Neural progenitor cell (in vitro differentiated cells): ENCODE results near the gene SLC44A5. TPM values are rescaled to one million over a fixed set of nuclear protein-coding genes. Genes with fewer than 3 reads are reported as not detected.
"Not testable (repeated sequence)": the region's sequence is repeated elsewhere in the genome, so short reads cannot be mapped to it uniquely, and the experiment has no call there.

Experiments
- DNase-seq: peaks from one replicate; pipeline ENCODE4 v3.0.0-alpha.2; 2016; ENCODE audit warnings: low spot score
- H2AFZ ChIP-seq: fragments of 200-600 bp; sonication (generic); replicated peaks from 2 replicates; pipeline ENCODE4 v1.6.1; 2016; ENCODE audit warnings: antibody characterized with exemption
- H3F3A ChIP-seq: fragments of 200-600 bp; sonication (generic); 2 replicates; pipeline ENCODE4 v1.6.1; 2016; ENCODE audit warnings: antibody characterized with exemption, low read depth
- H3K27ac ChIP-seq: fragments of 200-600 bp; sonication (generic); 2 replicates; pipeline ENCODE4 v1.5.1; 2016; ENCODE audit warnings: mild to moderate bottlenecking
- H3K27me3 ChIP-seq: fragments of 200-600 bp; sonication (generic); 2 replicates; pipeline ENCODE4 v1.6.1; 2016; ENCODE audit warnings: mild to moderate bottlenecking, moderate library complexity
- H3K36me3 ChIP-seq: fragments of 200-600 bp; sonication (generic); 2 replicates; pipeline ENCODE4 v1.5.1; 2016
- H3K4me1 ChIP-seq: fragments of 200-600 bp; sonication (generic); 2 replicates; pipeline ENCODE4 v1.6.1; 2016; ENCODE audit warnings: mixed run types
- H3K4me2 ChIP-seq: fragments of 200-600 bp; sonication (generic); 2 replicates; pipeline ENCODE4 v1.6.1; 2016
- H3K4me3 ChIP-seq: fragments of 200-600 bp; sonication (generic); 2 replicates; pipeline ENCODE4 v1.5.1; 2016
- H3K79me2 ChIP-seq: fragments of 200-600 bp; sonication (generic); 2 replicates; pipeline ENCODE4 v1.6.1; 2016; ENCODE audit warnings: low read depth
- H3K9ac ChIP-seq: fragments of 200-600 bp; sonication (generic); 2 replicates; pipeline ENCODE4 v1.6.1; 2016
- H3K9me3 ChIP-seq: fragments of 200-600 bp; sonication (generic); 2 replicates; pipeline ENCODE4 v1.5.1; 2016; ENCODE audit warnings: low read depth
- H4K20me1 ChIP-seq: fragments of 200-600 bp; sonication (generic); 2 replicates; pipeline ENCODE4 v1.6.1; 2016; ENCODE audit warnings: low read depth
- H3K27ac Mint-ChIP-seq: 3 replicates; pipeline ENCODE4 v1.8.0; 2021; ENCODE audit warnings: mixed read lengths
- H3K27me3 Mint-ChIP-seq: 2 replicates; pipeline ENCODE4 v1.8.0; 2022; ENCODE audit warnings: low read depth, mild to moderate bottlenecking, inconsistent platforms, moderate library complexity, mixed read lengths; ENCODE audit not compliant: insufficient read depth
- H3K36me3 Mint-ChIP-seq: 3 replicates; pipeline ENCODE4 v1.8.0; 2021; ENCODE audit warnings: mixed read lengths
- H3K4me1 Mint-ChIP-seq: 3 replicates; pipeline ENCODE4 v1.8.0; 2021; ENCODE audit warnings: mixed read lengths
- H3K4me3 Mint-ChIP-seq: 3 replicates; pipeline ENCODE4 v1.8.0; 2021; ENCODE audit warnings: mild to moderate bottlenecking, moderate library complexity, mixed read lengths
- H3K9me3 Mint-ChIP-seq: 3 replicates; pipeline ENCODE4 v1.8.0; 2020; ENCODE audit warnings: mixed read lengths
- CTCF ChIP-seq: fragments of 200-600 bp; sonication (generic); IDR thresholded peaks from 2 replicates; pipeline ENCODE4 v1.5.1; 2017; ENCODE audit warnings: antibody characterized with exemption, mild to moderate bottlenecking
- EZH2 ChIP-seq: fragments of 200-600 bp; sonication (generic); IDR thresholded peaks from 2 replicates; pipeline ENCODE4 v1.6.1; 2017; ENCODE audit warnings: antibody characterized with exemption, mild to moderate bottlenecking, moderate library complexity
- EZH2phosphoT487 ChIP-seq: fragments of 200-600 bp; sonication (generic); IDR thresholded peaks from 2 replicates; pipeline ENCODE4 v1.6.1; 2017; ENCODE audit warnings: antibody characterized with exemption
- total RNA-seq: library from RNA; depleted of rRNA; stranded (reverse); fragments of >200 nt; gene quantifications from 2 replicates; pipeline ENCODE4 v1.2.3, GENCODE V29; 2015; ENCODE audit warnings: low replicate concordance

SLC44A5 gene
- total RNA-seq, 1 donor from 2014 or later, result 25.3 TPM

GRCh38 chr1:75394386-75395139, 216.4 kb downstream of the SLC44A5 start:
- H3K27ac Mint-ChIP-seq, result no peak overlapping the region
- peaks cover 4% of the 10 kb centered on the region for H3K4me1 Mint-ChIP-seq
- H3K36me3 Mint-ChIP-seq, result no peaks in the 10 kb centered on the region
- H3K4me3 Mint-ChIP-seq, result no peak overlapping the region
- H3K79me2 ChIP-seq, result no peaks in the 10 kb centered on the region
- no peaks in the 10 kb centered on the region for H3K27me3 ChIP-seq
- no peaks in the 10 kb centered on the region for H4K20me1 ChIP-seq
- TF ChIP-seq EZH2phosphoT487, result no peak
- no peak for TF ChIP-seq CTCF
- no peak for TF ChIP-seq EZH2
- no peaks in the 10 kb centered on the region for H3K27me3 Mint-ChIP-seq
- no peak overlapping the region for H3K9ac ChIP-seq
- DNase-seq, result no peak
- H3F3A ChIP-seq, result no peaks in the 10 kb centered on the region
- no peaks in the 10 kb centered on the region for H3K9me3 ChIP-seq
- no peaks in the 10 kb centered on the region for H3K36me3 ChIP-seq
- no peak overlapping the region for H3K4me2 ChIP-seq
- H3K9me3 Mint-ChIP-seq, result peaks cover 18% of the 10 kb centered on the region
- no peak overlapping the region for H3K4me3 ChIP-seq
- H2AFZ ChIP-seq, result no peak overlapping the region
- peaks cover 8% of the 10 kb centered on the region for H3K4me1 ChIP-seq
- no peak overlapping the region for H3K27ac ChIP-seq

GRCh38 chr1:75392278-75392677, 218.6 kb downstream of the SLC44A5 start:
- TF ChIP-seq CTCF (no peak), EZH2phosphoT487 (no peak), EZH2 (no peak)
- DNase-seq, result no peak
- no peaks in the 10 kb centered on the region for H3K36me3 Mint-ChIP-seq
- H2AFZ ChIP-seq, result no peak overlapping the region
- H3K9me3 ChIP-seq, result peaks cover 4% of the 10 kb centered on the region
- H3K4me3 Mint-ChIP-seq, result no peak overlapping the region
- no peaks in the 10 kb centered on the region for H3K79me2 ChIP-seq
- H3K36me3 ChIP-seq, result no peaks in the 10 kb centered on the region
- peaks cover 2% of the 10 kb centered on the region for H3K27me3 Mint-ChIP-seq
- no peak overlapping the region for H3K4me3 ChIP-seq
- H3K4me1 ChIP-seq, result peaks cover 8% of the 10 kb centered on the region
- no peak overlapping the region for H3K9ac ChIP-seq
- H3K4me2 ChIP-seq, result no peak overlapping the region
- no peaks in the 10 kb centered on the region for H3K27me3 ChIP-seq
- H3F3A ChIP-seq, result no peaks in the 10 kb centered on the region
- H3K27ac Mint-ChIP-seq, result no peak overlapping the region
- H4K20me1 ChIP-seq, result no peaks in the 10 kb centered on the region
- peaks cover 4% of the 10 kb centered on the region for H3K4me1 Mint-ChIP-seq
- peaks cover 27% of the 10 kb centered on the region for H3K9me3 Mint-ChIP-seq
- H3K27ac ChIP-seq, result no peak overlapping the region

GRCh38 chr1:75375476-75376447, 235.2 kb downstream of the SLC44A5 start:
- H3K4me3 ChIP-seq, H3K4me1 Mint-ChIP-seq, H3K36me3 Mint-ChIP-seq, H3K27ac Mint-ChIP-seq, H3K27me3 ChIP-seq, H3K4me2 ChIP-seq, H3F3A ChIP-seq, H2AFZ ChIP-seq, DNase-seq, H3K36me3 ChIP-seq, H3K4me1 ChIP-seq, H3K4me3 Mint-ChIP-seq, H3K9me3 Mint-ChIP-seq, H3K27me3 Mint-ChIP-seq, H3K9me3 ChIP-seq, H3K27ac ChIP-seq, H3K79me2 ChIP-seq, H3K9ac ChIP-seq, H4K20me1 ChIP-seq: not testable (repeated sequence)
